ENCODE measurements around the gene TEAD3. TPM values are rescaled to one million over a fixed set of nuclear protein-coding genes. Genes with fewer than 3 reads are reported as not detected.

Gene TEAD3
- total RNA-seq, 4 donors from 2014 or later: 11.5 to 14.8 (median 13.5) TPM

DNA sequence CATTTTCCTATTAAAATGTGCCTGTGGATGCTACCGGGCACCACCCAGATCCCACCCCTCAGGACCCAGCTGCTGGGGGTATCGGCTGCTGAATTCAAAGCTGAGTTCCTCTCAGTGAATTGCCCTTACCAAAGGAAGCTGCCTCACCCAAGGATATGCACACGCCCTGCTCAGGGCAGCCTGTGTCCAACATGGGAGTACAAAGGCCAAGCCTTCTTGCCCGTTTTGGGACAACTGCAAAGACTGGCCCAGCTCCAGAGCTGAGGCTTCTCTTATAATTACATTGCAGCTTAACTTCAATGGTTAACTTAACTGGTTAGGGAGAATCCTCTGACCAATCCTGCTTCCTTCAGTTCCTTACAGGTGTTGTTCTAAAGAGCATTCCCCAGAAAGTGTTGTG is 64.6 kb downstream of the TEAD3 start:
- in situ Hi-C loops (cut with MboI; ENCODE audit: low sequenced_read_pairs in 4 of 4) (no loop called here), intact Hi-C loops (cut with DNase I; ENCODE audit: low total_unique reads) (no loop called here)
- Histone ChIP-seq H3K36me3 (no peaks in the 10 kb centered on the region), H3K4me1 (peaks cover 10 to 14% of the 10 kb centered on the region in 2 donors), H3K27ac (no peak overlapping the region), H3K4me3 (no peak overlapping the region), H3K27me3 (no peaks in the 10 kb centered on the region), H3K9me3 (no peaks in the 10 kb centered on the region)
- no peak for ATAC-seq
- no peak for DNase-seq
- TF ChIP-seq, protein P1, sequence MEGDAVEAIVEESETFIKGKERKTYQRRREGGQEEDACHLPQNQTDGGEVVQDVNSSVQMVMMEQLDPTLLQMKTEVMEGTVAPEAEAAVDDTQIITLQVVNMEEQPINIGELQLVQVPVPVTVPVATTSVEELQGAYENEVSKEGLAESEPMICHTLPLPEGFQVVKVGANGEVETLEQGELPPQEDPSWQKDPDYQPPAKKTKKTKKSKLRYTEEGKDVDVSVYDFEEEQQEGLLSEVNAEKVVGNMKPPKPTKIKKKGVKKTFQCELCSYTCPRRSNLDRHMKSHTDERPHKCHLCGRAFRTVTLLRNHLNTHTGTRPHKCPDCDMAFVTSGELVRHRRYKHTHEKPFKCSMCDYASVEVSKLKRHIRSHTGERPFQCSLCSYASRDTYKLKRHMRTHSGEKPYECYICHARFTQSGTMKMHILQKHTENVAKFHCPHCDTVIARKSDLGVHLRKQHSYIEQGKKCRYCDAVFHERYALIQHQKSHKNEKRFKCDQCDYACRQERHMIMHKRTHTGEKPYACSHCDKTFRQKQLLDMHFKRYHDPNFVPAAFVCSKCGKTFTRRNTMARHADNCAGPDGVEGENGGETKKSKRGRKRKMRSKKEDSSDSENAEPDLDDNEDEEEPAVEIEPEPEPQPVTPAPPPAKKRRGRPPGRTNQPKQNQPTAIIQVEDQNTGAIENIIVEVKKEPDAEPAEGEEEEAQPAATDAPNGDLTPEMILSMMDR (IDR thresholded peaks at IDR 0.05 in 4 of 5, conservative IDR thresholded peaks at IDR 0.05 in 1 of 5): no peak
- TF ChIP-seq POLR2A (IDR thresholded peaks at IDR 0.05): no peak

DNA sequence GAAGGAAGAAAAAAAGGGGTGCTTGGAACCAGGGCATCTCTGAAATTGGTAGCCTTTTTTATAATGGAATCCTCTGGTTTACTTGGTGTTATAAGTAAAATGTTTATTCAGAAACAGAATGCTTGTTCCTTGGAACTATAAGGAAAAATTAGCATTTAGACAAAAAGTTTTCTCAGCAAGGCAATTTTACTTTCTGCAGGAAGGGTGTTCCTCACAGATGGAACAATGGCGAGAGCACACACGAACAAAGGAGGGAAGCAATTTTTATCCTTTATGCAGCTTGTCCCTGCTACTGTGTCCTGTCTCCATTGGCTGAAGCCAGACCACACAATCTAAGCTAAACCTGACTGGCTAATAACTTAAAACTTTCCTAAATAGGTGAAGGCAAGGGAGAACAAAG is 67.4 kb downstream of the TEAD3 start:
- Histone ChIP-seq H3K36me3 (peaks cover 0 to 27% of the 10 kb centered on the region in 2 donors), H3K4me3 (no peak overlapping the region), H3K27ac (no peak overlapping the region), H3K9me3 (no peaks in the 10 kb centered on the region), H3K4me1 (peaks cover under 1 to 1% of the 10 kb centered on the region in 2 donors), H3K27me3 (no peaks in the 10 kb centered on the region)
- in situ Hi-C loops (cut with MboI; ENCODE audit: low sequenced_read_pairs in 4 of 4) (no loop called here), intact Hi-C loops (cut with DNase I; ENCODE audit: low total_unique reads) (no loop called here)
- DNase-seq (no peak), ATAC-seq (no peak)
- no peak for TF ChIP-seq POLR2A (IDR thresholded peaks at IDR 0.05)
- TF ChIP-seq, protein P1 (IDR thresholded peaks at IDR 0.05 in 4 of 5, conservative IDR thresholded peaks at IDR 0.05 in 1 of 5): no peak

DNA sequence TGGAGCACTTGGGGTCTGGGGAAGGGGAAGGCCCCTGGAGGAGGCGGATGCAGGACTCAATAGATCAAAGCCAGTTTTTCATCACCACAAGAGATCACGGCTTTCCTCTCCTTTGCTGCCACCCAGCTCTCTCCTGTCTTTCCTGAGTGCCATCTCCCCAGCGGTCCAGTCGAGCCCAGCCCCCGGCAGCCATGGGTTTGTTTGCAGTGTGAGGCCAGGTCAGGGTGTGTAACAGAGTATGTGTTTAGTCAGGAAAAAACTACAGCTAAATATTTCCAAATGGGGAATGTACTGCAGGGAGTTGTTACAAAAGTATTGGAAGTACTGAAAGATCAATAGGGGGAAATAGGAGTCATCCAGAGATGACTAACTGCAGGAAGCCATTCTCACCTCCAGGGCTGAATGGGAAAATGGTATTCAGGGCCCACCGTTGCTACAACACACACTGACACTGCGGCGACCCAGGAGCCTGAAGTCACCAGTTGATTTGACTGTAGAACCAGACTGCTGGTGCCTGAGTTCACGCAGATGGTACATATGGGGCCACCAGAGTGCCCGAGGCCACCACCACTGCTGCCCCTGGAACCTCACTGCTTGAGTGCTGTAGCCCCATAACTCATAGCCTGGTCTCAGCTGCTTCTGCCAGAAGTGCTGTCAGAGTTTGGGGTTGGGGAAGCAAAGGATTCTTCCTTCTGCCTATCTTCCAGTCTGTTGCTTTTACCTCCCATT is 68.3 kb downstream of the TEAD3 start:
- ATAC-seq (no peak), DNase-seq (no peak)
- Histone ChIP-seq H3K36me3 (peaks cover 0 to 35% of the 10 kb centered on the region in 2 donors), H3K9me3 (no peaks in the 10 kb centered on the region), H3K4me1 (no peaks in the 10 kb centered on the region), H3K27ac (no peak overlapping the region), H3K27me3 (no peaks in the 10 kb centered on the region), H3K4me3 (no peak overlapping the region)
- TF ChIP-seq POLR2A (IDR thresholded peaks at IDR 0.05): no peak
- TF ChIP-seq, protein P1 (IDR thresholded peaks at IDR 0.05 in 4 of 5, conservative IDR thresholded peaks at IDR 0.05 in 1 of 5): no peak
- intact Hi-C loops (cut with DNase I; ENCODE audit: low total_unique reads) (no loop called here), in situ Hi-C loops (cut with MboI; ENCODE audit: low sequenced_read_pairs in 4 of 4) (no loop called here)

DNA sequence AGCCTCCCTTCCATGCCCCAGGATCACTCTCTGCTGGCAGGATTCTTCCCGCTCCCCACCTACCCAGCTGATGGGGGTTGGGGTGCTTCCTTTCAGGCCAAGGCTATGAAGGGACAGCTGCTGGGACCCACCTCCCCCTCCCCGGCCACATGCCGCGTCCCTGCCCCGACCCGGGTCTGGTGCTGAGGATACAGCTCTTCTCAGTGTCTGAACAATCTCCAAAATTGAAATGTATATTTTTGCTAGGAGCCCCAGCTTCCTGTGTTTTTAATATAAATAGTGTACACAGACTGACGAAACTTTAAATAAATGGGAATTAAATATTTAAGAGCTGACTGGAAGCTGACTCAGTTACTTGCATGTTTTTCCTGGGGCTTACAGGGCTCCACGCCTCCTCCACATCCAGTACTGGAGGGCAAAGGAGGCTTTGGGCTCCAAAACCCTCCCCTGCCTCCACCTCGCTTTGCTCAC is 69.0 kb downstream of the TEAD3 start:
- no peaks in the 10 kb centered on the region for H3K27me3 ChIP-seq
- H3K36me3 ChIP-seq: peaks cover 0 to 35% of the 10 kb centered on the region in 2 donors
- ATAC-seq (no peak), DNase-seq (no peak)
- no peak overlapping the region for H3K4me3 ChIP-seq
- H3K9me3 ChIP-seq: no peaks in the 10 kb centered on the region
- TF ChIP-seq, protein P1 (IDR thresholded peaks at IDR 0.05 in 4 of 5, conservative IDR thresholded peaks at IDR 0.05 in 1 of 5): no peak
- TF ChIP-seq POLR2A (IDR thresholded peaks at IDR 0.05): no peak
- intact Hi-C loops (cut with DNase I; ENCODE audit: low total_unique reads): no loop called here
- H3K27ac ChIP-seq: no peak overlapping the region
- in situ Hi-C loops (cut with MboI; ENCODE audit: low sequenced_read_pairs in 4 of 4): no loop called here
- no peaks in the 10 kb centered on the region for H3K4me1 ChIP-seq

Measured in gastrocnemius medialis (tissue), 4 donors.